K562 (cell line): ENCODE measurements around the gene STARD13. TPM values are rescaled to one million over a fixed set of nuclear protein-coding genes. Genes with fewer than 3 reads are reported as not detected.

ENCODE experiments used
- ATAC-seq: fragments of 200-7000 bp; cut with Tn5 transposase; 3 replicates; pipeline ENCODE4 v1.9.1; 2020; ENCODE audit warnings: moderate library complexity
- BruUV-seq: library from RNA; stranded (reverse); fragments of 400-500 nt; replicated peaks from 2 replicates; lab custom pipeline; 2021; lab: Mats Ljungman, UMichigan
- CTCF ChIA-PET: fragments of 300-600 bp; formaldehyde crosslinking; extraction: SDS; loops from one replicate; lab custom pipeline; 2021; ENCODE audit warnings: low intra/inter-chr PET ratio; lab: Yijun Ruan, JAX
- POLR2A ChIA-PET: fragments of 300-600, 350-650 bp; sonication (Branson Sonifier 250); formaldehyde crosslinking; extraction: SDS; loops from one replicate; lab custom pipeline; 2021; ENCODE audit warnings: antibody characterized with exemption, inconsistent platforms; lab: Yijun Ruan, JAX
- DNase-seq, 4 experiments: peaks; one replicate each; pipeline versions ENCODE4 v3.0.0 to v3.0.0-alpha.2; 2011 to 2018; ENCODE audit warnings: low spot score in 3 of 4, mixed read lengths in 3 of 4; ENCODE audit errors: extremely low read depth in 1 of 4
- FAIRE-seq: peaks from 2 replicates; lab custom pipeline; 2011; peaks lifted over from hg19 to GRCh38; lab: Jason Lieb, UNC
- H2AFZ ChIP-seq: 2 replicates; pipeline ENCODE4 v1.6.0; 2011; ENCODE audit warnings: low read depth, low read length, control low read depth, inconsistent platforms
- H3K27ac ChIP-seq: fragments of 200-600 bp; 3 replicates; pipeline ENCODE4 v1.8.0; 2011; ENCODE audit warnings: low read depth, mild to moderate bottlenecking, control low read depth, inconsistent platforms, low read length, moderate library complexity, mixed read lengths; ENCODE audit errors: extremely low read depth
- H3K27me3 ChIP-seq, 2 experiments: fragments of 300-600 bp in 1 of 2; 2 replicates in 1 of 2; 3 replicates in 1 of 2; pipeline versions ENCODE4 v1.6.0 to v1.8.0; 2011; ENCODE audit warnings: inconsistent platforms in 2 of 2, low read length in 2 of 2, mild to moderate bottlenecking in 1 of 2, mixed read lengths in 1 of 2, moderate library complexity in 1 of 2; ENCODE audit not compliant: control insufficient read depth in 2 of 2, insufficient read depth in 2 of 2
- H3K36me3 ChIP-seq: fragments of 300-600 bp; 3 replicates; pipeline ENCODE4 v1.8.0; 2011; ENCODE audit warnings: mild to moderate bottlenecking, low read length, inconsistent platforms; ENCODE audit not compliant: control insufficient read depth, insufficient read depth
- H3K4me1 ChIP-seq, 2 experiments: fragments of 200-600 bp in 1 of 2; replicated peaks in 1 of 2; 2 replicates in 1 of 2; 3 replicates in 1 of 2; pipeline versions ENCODE4 v1.5.1 to v1.8.0; 2011; ENCODE audit warnings: inconsistent platforms in 2 of 2, low read length in 2 of 2, mild to moderate bottlenecking in 1 of 2, mixed read lengths in 1 of 2, moderate library complexity in 1 of 2; ENCODE audit not compliant: control insufficient read depth in 2 of 2, insufficient read depth in 2 of 2
- H3K4me2 ChIP-seq: 2 replicates; pipeline ENCODE4 v1.6.1; 2011; ENCODE audit warnings: low read length, control low read depth, inconsistent platforms, mixed read lengths; ENCODE audit not compliant: insufficient read depth
- H3K4me3 ChIP-seq: fragments of 200-600 bp; sonication (generic), shearing (Covaris generic); 2 replicates; pipeline ENCODE4 v1.5.1; 2016; ENCODE audit warnings: control low read depth, inconsistent platforms
- H3K79me2 ChIP-seq: fragments of 200-600 bp; 3 replicates; pipeline ENCODE4 v1.8.0; 2011; ENCODE audit warnings: low read length, inconsistent platforms; ENCODE audit not compliant: control insufficient read depth, insufficient read depth
- H3K9ac ChIP-seq, 2 experiments: 2 replicates each; pipeline versions ENCODE4 v1.6.0 to v1.6.1; 2011; ENCODE audit warnings: low read depth in 2 of 2, low read length in 2 of 2, control low read depth in 1 of 2, inconsistent platforms in 1 of 2, mild to moderate bottlenecking in 1 of 2, mixed read lengths in 1 of 2; ENCODE audit not compliant: insufficient read depth in 1 of 2
- H3K9me1 ChIP-seq: one replicate; pipeline ENCODE4 v1.6.0; 2011; ENCODE audit warnings: inconsistent platforms, mild to moderate bottlenecking, low read length, moderate library complexity; ENCODE audit not compliant: control insufficient read depth, insufficient read depth
- H3K9me3 ChIP-seq: replicated peaks from 2 replicates; pipeline ENCODE4 v1.5.1; 2011; ENCODE audit warnings: low read depth, low read length, inconsistent platforms; ENCODE audit not compliant: control insufficient read depth, insufficient read depth
- H4K20me1 ChIP-seq: replicated peaks from 2 replicates; pipeline ENCODE4 v1.6.1; 2011; ENCODE audit warnings: low read length, inconsistent platforms, mixed read lengths; ENCODE audit not compliant: control insufficient read depth, insufficient read depth
- CEBPB ChIP-seq: fragments of 450-650 bp; IDR thresholded peaks from 2 replicates; pipeline ENCODE4 v1.6.1; 2016; ENCODE audit warnings: missing genetic modification characterization, missing compliant biosample characterization
- DNMT1 ChIP-seq: fragments of 450-650 bp; IDR thresholded peaks from 2 replicates; pipeline ENCODE4 v1.6.1; 2016; ENCODE audit warnings: antibody characterized with exemption, mild to moderate bottlenecking
- GABPA ChIP-seq: fragments of 200-800 bp; sonication (Bioruptor generic); conservative IDR thresholded peaks from 2 replicates; pipeline ENCODE4 v1.6.1; 2016; ENCODE audit warnings: low read depth, missing genetic modification characterization, missing compliant biosample characterization
- HOXB6 ChIP-seq: fragments of 250-450 bp; sonication (Bioruptor Pico); IDR thresholded peaks from 2 replicates; pipeline ENCODE4 v1.5.1; 2022; ENCODE audit warnings: mild to moderate bottlenecking, borderline replicate concordance
- MCM7 ChIP-seq, 2 experiments: fragments of 450-650 bp; IDR thresholded peaks; 2 replicates each; pipeline ENCODE4 v1.6.1; 2016 to 2018
- MYBL2 ChIP-seq, 2 experiments: fragments of 450-650 bp in 1 of 2; sonication (generic) in 1 of 2; formaldehyde crosslinking in 1 of 2; IDR thresholded peaks; 2 replicates each; pipeline versions ENCODE4 v1.6.1 to v1.8.1; 2017 to 2022; ENCODE audit warnings: borderline replicate concordance in 1 of 2, inconsistent platforms in 1 of 2, low read depth in 1 of 2, mild to moderate bottlenecking in 1 of 2, missing genetic modification reagents in 1 of 2, moderate library complexity in 1 of 2
- NRF1 ChIP-seq, 2 experiments: fragments of 450-650 bp; IDR thresholded peaks in 1 of 2; conservative IDR thresholded peaks in 1 of 2; 2 replicates each; pipeline ENCODE4 v1.6.1; 2014; ENCODE audit warnings: mild to moderate bottlenecking in 2 of 2
- PTBP1 ChIP-seq: fragments of 200-400 bp; formaldehyde crosslinking; IDR thresholded peaks from 2 replicates; pipeline ENCODE4 v1.6.1; 2017; ENCODE audit warnings: low read depth, low read length
- SRSF3 ChIP-seq: fragments of 200-400 bp; formaldehyde crosslinking; IDR thresholded peaks from 2 replicates; pipeline ENCODE4 v1.6.1; 2016; ENCODE audit warnings: mild to moderate bottlenecking, low read length, moderate library complexity; ENCODE audit not compliant: insufficient read depth
- TBP ChIP-seq: optimal IDR thresholded peaks from 2 replicates; pipeline ENCODE3; 2011; ENCODE audit warnings: low read depth, low read length, improper control_type of control experiment
- UBTF ChIP-seq, 2 experiments: IDR thresholded peaks; 2 replicates each; pipeline ENCODE4 v1.6.1; 2012; ENCODE audit warnings: improper control_type of control experiment in 2 of 2, low read depth in 2 of 2, low read length in 2 of 2, borderline replicate concordance in 1 of 2
- USF1 ChIP-seq: sonication (generic); formaldehyde crosslinking; IDR thresholded peaks from 2 replicates; pipeline ENCODE4 v1.9.0; 2022; ENCODE audit warnings: mild to moderate bottlenecking, missing genetic modification reagents
- ZKSCAN8 ChIP-seq: fragments of 200-800 bp; sonication (Bioruptor generic); IDR thresholded peaks from 2 replicates; pipeline ENCODE4 v1.6.1; 2016; ENCODE audit warnings: missing genetic modification characterization, missing compliant biosample characterization
- WGBS: fragments of 100-300 bp; shearing (Covaris generic); methylation state at CpG from one replicate; pipeline ENCODE4 v1.1.6; 2016; ENCODE audit warnings: low coverage, mixed read lengths; ENCODE audit not compliant: insufficient coverage; ENCODE audit errors: missing lambda C conversion rate; 5-methylcytosine and 5-hydroxymethylcytosine counted together
- in situ Hi-C: fragments of 300-500 bp; cut with MboI; formaldehyde crosslinking; loops from 4 replicates; pipeline ENCODE4 v1.15.0; 2018; ENCODE audit warnings: inconsistent platforms, mixed read lengths
- intact Hi-C: fragments of 100-400 bp; cut with micrococcal nuclease; formaldehyde crosslinking; loops from 2 replicates; pipeline ENCODE4 v1.14.2; 2022
- polyA plus RNA-seq, 8 experiments: library from polyadenylated mRNA; depleted of rRNA in 4 of 8; stranded (reverse) in 5 of 8; unstranded in 3 of 8; fragments of >200 nt; fragmentation: Nextera tagmentation in 2 of 8; fragmentation: Illumina TruSeq in 1 of 8; extraction: Ambion mirVana in 2 of 8; extraction: Trizol in 1 of 8; gene quantifications; 2 replicates each; pipeline versions ENCODE4 v1.2.1 to v1.2.3, GENCODE V29; 2011 to 2014; ENCODE audit warnings: inconsistent platforms in 1 of 8, missing spikeins in 1 of 8
- total RNA-seq, 7 experiments: library from RNA; depleted of rRNA in 6 of 7; stranded (reverse); fragments of >200 nt in 6 of 7; fragmentation: Illumina TruSeq in 2 of 7; extraction: Trizol in 2 of 7; gene quantifications; 2 replicates each; pipeline versions ENCODE4 v1.2.1 to v1.2.3, GENCODE V29; 2011 to 2021; ENCODE audit warnings: low replicate concordance in 1 of 7

The STARD13 gene
- total and polyA plus RNA-seq, 9 of the 15 experiments (the other 6 are each of a cell fraction or from before 2014, with no cell fraction given), result 0.11 TPM; not detected in 8

GRCh38 chr13:33078263-33078662, 207.3 kb downstream of the STARD13 start (continued):
- TF ChIP-seq DNMT1 (no peak), HOXB6 (CRISPR knock-in tag) (no peak), CEBPB (tag) (no peak)
- TF ChIP-seq, all 486 proteins: peak for 0

- BruUV-seq, result no TSS peak
- Histone ChIP-seq H3K36me3 (no peaks in the 10 kb centered on the region), H2AFZ (no peak overlapping the region), H3K4me3 (no peak overlapping the region), H3K9ac (no peak overlapping the region), H3K4me2 (no peak overlapping the region), H3K27ac (no peak overlapping the region), H3K4me1 (no peaks in the 10 kb centered on the region), H3K79me2 (no peaks in the 10 kb centered on the region), H3K9me1 (no peaks in the 10 kb centered on the region), H3K27me3 (no peaks in the 10 kb centered on the region), H4K20me1 (no peaks in the 10 kb centered on the region), H3K9me3 (no peaks in the 10 kb centered on the region)
- in situ Hi-C loops, result no loop called here
- ChIA-PET POLR2A (interaction anchor here (0.8 kb wide), 1 partner anchor 28 kb away, joined by 3 read pairs; no protein-coding TSS in a partner anchor), CTCF (no interaction called here)
- DNase-seq (no peak), FAIRE-seq (no peak), ATAC-seq (no peak)
- 1% methylated on average over 10 of the region's 10 CpGs for WGBS
- intact Hi-C loops, result no loop called here
- no peak for TF ChIP-seq TBP
- no peak for TF ChIP-seq ZKSCAN8 (CRISPR knock-in tag)
- no peak for TF ChIP-seq PTBP1
- TF ChIP-seq GABPA (tag), result no peak
- no peak for TF ChIP-seq SRSF3
- no peak for TF ChIP-seq UBTF (IDR thresholded peaks at IDR 0.05; ENCODE audit: borderline replicate concordance in 1 of 2, low read depth in 2 of 2, low read length in 2 of 2)
- no peak for TF ChIP-seq NRF1 (conservative IDR thresholded peaks at IDR 0.05 in 1 of 2, IDR thresholded peaks at IDR 0.05 in 1 of 2)
- TF ChIP-seq MCM7 (IDR thresholded peaks at IDR 0.05), result no peak
- no peak for TF ChIP-seq MYBL2 (IDR thresholded peaks at IDR 0.05; ENCODE audit: low read depth)
- TF ChIP-seq MYBL2 (CRISPR knock-in tag; IDR thresholded peaks at IDR 0.05; ENCODE audit: borderline replicate concordance), result no peak
- no peak for TF ChIP-seq USF1 (CRISPR knock-in tag)
These were observed 209.3 kb downstream of the STARD13 start for GRCh38 chr13:33076001-33076992.
